Activated naive CD4-positive, alpha-beta T cell treated with Interleukin-2 at 50 U/mL for 16 hours (primary cell): ENCODE measurements around the gene PATJ.
"Not testable (repeated sequence)": the region's sequence is repeated elsewhere in the genome, so short reads cannot be mapped to it uniquely, and the experiment has no call there.

Experiments
- DNase-seq: peaks from one replicate; pipeline ENCODE4 v3.0.0-alpha.2; 2020

The PATJ gene

GRCh38 chr1:61951731-61952580 lies 209.7 kb downstream of the PATJ start:
- DNase-seq = no peak

DNA sequence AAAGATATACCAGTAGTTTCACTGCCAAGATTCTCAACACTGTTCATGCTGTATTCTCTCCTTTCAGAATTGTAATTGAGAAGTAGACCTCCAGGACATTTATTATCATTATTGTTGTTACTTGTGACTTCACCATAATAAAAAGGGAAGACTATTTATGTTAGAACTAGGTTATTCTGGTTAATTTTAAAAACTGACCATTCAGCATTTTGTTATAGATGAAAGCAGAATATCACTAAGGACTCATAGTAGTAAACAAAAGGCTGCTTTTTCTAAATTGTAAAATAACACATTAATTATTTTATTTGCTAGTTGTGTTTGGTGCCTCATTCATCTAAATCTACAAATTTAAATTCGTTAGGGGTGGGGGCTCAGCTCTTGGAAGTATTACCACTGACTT lies 210.4 kb downstream of the PATJ start:
- DNase-seq = no peak

DNA sequence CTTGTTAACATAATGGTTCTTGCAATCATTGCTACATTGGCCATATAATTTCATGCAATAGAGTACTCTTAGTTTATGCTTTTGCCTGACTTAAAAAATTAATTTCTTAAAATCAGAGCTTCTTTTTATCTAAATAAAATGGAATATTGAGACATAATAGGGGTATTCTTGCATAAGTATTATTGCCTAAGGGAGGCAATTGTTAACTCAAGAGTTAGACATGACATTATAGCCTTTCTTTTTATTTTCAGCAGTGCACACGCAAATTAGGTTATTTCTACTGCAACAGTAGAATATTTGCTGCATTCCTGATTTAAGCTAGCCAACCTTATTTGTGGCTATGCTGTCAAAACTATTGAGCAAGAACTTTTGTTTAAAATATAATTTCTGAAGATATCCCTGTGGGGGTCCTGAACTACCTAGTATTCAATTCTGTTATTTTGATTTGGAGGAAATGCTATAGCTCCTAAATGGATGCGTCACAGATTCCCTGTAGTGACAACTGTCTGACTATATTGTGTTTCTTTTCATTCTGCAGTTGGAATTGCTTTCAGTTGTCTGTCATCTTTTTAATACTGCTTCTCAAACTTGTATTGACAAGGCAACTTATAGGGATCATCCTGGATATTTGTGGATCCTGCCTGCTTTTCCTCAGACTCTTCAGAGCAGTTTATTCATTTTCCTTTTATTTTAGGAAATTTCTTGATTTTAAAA lies 211.0 kb downstream of the PATJ start:
- no peak for DNase-seq

- no peak for DNase-seq
Measured at GRCh38 chr1:61953790-61954150, 211.5 kb downstream of the PATJ start.

GRCh38 chr1:61955261-61955660 lies 213.0 kb downstream of the PATJ start:
- DNase-seq = no peak

DNA sequence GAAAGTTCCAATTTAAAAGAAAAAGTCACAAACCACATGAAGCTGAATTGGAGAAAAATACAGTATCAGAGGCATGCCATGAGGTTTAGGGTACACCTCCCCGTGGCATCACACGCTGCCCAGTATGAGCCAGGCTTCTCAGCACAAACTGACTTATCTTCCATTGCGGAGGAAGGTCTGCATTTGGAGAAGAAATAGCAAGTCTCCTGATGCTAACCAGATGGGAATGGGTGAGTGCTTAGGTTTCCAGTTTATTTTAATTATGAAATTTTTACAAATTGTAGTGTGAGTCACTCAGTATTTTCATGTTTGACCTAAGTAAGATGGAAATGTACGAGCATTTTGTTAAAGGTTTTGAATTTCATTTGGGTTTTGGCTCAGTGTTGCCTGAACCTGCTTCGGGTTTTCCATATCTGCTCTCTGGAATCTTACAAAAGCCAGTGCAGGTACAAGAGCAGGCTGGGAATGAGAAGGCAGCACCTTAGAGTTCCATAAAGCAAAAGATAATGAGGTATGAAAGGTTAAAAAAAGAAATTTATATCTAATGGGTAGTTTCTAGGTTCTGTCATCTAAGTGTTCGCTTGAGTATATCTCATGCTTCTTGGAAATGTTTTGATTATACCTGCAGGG lies 213.9 kb downstream of the PATJ start:
- no peak for DNase-seq

DNA sequence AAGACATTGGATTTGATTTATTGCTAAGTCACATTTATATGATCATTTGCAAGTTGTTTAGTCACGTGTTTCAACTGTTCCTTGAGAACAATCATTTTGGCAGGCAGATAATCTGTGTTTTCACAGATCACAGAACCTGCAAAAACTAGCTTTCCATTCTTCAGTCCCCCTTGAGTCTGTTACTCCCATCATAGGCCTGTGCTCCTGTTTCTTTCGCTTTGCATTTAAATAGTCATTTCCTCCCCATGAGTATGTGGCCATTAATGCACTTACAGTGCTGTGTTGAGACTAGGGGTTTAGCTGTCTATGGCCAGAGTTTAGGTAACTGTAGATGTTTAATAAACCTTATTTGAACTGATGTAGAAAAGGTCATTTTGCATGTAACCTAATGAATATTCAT lies 214.5 kb downstream of the PATJ start:
- no peak for DNase-seq

- DNase-seq = no peak
Measured at GRCh38 chr1:61961009-61961408, 218.7 kb downstream of the PATJ start.

DNA sequence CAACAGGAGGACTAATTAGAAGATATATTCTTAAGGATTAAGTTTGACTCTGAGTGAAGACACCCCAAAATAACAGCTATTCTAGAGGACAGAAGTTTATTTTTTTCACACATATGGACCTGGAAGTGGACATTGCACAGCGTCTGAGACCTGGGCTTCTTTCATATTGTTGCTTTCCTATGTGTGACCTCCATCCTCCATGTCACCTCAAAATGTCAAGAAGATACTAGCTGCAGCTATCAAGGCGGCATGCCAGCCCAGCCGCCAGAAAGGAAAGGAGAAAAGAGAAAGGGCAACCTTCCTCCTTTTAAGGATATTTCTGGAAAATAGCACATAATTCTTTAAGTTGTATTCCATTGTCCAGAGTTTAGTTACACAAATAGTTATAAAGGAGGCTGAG lies 220.4 kb downstream of the PATJ start:
- no peak for DNase-seq

- DNase-seq = not testable (repeated sequence)
Measured at GRCh38 chr1:61966450-61967225, 224.4 kb downstream of the PATJ start.

DNA sequence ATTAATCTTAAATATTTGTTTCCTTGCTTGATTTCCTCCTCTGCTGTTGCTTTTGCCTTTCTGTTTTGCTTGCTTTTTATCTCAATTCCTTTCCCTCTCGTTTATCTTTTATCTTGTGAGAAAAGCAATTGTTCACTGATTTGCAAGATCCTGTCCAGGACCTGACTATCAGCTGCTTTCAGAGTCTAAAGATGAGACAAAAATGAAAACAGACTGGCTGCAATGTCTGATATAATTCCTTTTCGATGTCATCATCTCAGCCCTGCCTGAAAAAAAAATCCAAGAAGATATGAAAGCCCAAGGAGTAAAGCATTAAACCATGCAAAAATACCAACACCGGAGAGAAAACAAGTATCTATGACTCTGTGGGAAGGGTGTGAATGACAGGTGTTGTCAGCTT lies 225.5 kb downstream of the PATJ start:
- DNase-seq = no peak

GRCh38 chr1:61968869-61969268 lies 226.6 kb downstream of the PATJ start:
- DNase-seq = no peak

- DNase-seq = no peak
Measured at GRCh38 chr1:61973100-61973837, 231.0 kb downstream of the PATJ start.

DNA sequence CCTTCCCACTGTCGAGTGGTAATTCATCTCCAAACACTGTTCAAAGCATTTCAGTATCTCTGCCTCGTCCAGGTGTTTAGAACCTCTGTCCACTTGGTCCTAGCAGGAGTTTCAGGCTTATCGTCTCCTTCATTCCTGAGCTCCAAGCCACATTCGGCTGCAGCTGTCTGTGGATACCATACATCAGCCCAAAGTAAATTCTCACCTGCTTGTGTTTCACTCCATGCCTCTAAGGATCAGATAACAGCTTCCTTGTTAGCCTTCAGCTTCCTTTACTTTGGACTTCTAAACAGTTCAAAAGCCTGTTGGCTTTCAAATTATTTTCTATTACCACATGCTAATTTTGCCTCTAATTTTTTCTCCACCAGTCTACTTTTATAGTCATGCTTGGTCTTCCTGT lies 233.4 kb downstream of the PATJ start:
- DNase-seq = no peak

DNA sequence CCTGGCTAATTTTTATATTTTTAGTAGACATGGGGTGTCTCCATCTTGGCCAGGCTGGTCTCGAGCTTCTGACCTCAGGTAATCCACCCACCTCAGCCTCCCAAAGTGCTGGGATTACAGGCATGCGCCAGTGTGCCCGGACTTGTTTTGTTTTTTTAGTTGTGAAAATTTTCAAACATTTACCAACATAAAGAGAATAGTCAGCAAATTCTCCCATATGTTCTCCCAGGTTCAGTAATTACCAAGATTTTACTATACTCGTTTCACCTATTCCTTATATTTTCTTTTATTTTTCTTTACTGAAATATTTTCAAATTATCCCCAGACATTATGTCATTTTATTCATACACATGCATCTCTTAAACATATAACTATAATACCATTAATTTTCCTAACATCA lies 234.3 kb downstream of the PATJ start:
- DNase-seq = no peak

DNA sequence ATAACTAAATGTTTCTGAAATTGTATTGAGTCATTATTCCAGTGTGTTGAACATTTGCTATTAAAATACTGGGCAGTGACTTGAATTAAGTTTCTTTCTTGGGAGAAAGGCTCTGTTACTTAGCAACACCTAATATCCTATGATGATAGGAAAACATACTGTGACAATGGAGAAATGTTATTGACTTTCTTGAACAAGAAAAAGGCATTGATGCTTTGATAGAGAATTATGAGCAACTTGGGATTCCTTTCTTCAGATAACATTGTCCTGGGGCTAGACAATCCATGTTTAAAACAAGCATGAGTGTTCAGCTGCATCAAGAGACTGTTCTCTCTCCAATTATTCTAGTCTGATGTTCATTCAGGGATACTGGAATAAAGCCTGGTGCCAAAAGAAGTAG lies 236.5 kb downstream of the PATJ start:
- DNase-seq = no peak

- DNase-seq = no peak
Measured at GRCh38 chr1:61979729-61980128, 237.4 kb downstream of the PATJ start.

GRCh38 chr1:61980561-61980960 lies 238.3 kb downstream of the PATJ start:
- DNase-seq = no peak

GRCh38 chr1:61981870-61982660 lies 239.8 kb downstream of the PATJ start:
- DNase-seq = no peak

DNA sequence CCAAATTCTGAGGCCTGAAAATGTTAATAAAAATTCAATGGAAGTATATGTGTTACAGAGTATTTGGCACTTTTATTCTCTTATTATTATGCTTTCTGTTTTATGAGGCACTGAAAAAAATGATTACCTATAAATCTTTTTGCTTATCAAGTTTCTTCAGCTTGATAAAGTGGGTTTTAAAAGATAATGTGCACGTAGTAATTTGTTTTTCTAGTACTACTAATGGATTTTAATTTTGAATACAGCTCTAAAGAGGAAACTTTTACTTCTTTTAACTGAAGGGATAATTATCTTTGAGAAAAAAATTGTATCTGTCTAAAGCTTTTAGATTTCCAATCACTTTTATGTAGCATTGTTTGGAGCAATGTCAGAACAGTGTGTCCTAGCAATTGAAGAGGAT lies 241.0 kb downstream of the PATJ start:
- no peak for DNase-seq

- no peak for DNase-seq
Measured at GRCh38 chr1:61992257-61992656, 250.0 kb downstream of the PATJ start.
